Measurements from ENCODE around the gene NTM. TPM values are rescaled to one million over a fixed set of nuclear protein-coding genes. Genes with fewer than 3 reads are reported as not detected.
A peak's percentile ranks its signal among the peaks of the same experiment; 100 is the strongest.

Gene NTM
- total RNA-seq, 1 donor from 2014 or later, result not detected

DNA sequence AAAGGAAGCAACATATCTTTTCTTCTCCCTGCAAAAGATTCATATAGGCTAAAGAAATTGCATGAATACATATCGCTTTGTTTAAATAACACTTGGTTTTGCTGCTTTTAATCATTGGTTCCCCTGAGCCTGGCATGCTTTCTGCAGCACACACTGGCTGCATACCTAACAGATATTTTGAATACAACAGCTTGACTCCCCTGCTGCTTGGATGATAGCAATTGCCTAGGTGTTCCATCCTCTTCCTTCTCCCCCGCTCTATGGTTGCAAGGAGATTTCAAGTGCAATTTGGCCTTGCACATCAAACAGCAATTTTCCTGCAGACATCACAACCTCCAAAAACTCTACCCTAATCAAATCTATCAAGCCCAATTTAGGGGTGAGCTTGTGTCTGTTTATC lies 430.0 kb downstream of the NTM start:
- no peak for ATAC-seq
- DNase-seq (ENCODE audit: low spot score), result no peak

DNA sequence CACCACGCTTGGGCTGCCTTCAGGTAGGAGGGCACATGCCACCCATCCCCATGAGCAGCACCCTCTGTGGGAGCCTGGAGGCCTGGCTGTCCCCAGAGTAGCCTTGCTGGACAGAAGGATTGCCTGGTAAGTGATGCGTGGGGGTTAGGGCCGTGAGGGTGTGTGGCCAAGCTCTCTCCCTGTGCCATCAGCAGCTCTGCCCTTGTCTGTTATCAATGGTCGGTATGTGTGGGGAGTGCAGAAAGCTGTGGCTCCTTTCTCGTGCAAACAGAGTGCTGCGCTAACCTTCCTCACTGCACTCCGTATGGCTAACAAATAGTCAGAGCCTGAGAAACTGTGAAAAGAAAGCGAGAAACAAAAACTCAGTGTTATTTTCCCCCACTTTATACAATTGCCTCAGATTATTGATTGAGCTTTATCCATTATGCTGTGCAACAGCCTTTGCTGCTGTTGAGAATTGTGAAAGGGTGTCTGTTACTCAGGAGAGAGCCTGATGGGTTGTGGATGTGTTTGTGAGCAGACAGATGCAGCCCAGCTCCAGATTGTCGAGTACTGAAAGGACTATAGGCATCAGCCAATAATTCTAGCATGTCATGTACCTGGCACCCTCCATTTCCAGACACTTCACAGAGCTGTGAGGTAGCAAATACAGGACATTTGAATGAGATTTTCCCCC lies 432.2 kb downstream of the NTM start:
- ATAC-seq (no peak), DNase-seq (ENCODE audit: low spot score) (no peak)

DNA sequence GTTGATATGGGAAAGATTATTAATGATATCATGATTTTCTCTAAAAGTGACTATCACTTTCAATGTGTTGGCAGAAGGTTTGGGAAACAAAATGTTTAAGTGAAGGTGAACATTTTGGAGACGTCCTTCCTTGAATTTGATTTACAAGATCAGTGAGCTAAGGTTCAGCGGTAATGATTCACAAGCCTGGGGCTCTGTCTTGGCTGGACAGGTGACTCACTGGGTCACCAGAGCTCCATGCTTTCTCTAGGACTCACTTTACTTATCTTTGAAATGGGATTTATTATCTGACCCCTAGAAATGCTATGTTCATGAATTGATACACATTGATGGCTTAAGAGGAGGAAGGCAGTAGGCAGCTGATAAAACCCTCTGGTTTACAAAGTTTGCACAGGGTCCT lies 437.5 kb downstream of the NTM start:
- ATAC-seq (no peak), DNase-seq (ENCODE audit: low spot score) (no peak)

DNA sequence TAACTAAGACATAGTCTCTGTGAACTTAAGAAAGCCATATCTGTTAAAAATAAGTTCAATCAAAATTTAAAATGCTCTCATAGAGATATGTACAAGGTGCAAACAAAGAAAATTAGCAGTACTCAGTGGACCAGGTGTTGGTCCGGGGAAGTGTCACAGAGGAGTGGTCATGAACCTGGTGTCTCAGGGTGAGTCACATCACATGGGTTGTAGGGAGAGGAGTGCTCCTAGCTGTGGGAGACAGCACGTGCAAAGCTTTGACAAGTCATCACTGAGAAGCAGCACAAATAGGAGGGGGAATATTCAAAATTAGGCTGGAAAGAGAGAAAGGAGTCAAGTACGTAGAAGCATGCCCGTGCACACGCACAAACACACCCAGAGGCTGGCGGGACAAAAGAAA lies 438.1 kb downstream of the NTM start:
- no peak for DNase-seq (ENCODE audit: low spot score)
- no peak for ATAC-seq

DNA sequence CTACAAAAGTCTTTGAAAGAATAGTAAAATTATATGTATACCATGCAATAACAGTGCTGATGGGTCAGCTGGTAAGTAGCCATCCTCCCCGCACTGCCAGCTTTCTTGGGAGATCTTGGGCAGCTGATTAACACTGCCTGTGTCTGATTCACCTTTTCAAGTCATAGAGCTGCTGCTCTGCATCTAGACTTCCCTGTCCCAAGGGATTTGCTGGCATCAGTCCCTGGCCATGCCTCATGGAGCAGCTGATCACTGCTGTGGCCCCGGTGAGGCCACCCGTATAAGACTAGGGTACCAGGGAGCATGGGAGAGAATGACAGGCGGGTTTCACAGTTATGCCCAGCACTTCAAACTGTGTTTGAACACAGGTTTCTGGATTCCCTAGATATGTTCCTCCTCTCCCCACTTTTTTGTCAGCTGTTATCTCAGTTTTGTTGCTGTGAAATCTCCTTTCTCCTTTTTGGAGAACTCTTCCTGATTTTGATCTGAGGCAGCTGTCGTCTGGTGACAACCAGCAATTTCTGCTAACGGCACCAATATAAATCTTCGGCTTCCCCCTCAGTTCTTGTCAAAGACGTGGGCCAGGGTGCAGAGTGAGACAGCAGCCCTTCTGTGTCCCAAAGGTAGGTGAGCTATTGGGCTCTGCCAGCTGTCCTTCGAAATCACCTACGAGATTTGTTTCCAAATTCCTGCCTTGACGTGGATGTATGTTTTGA lies 438.9 kb downstream of the NTM start:
- DNase-seq (ENCODE audit: low spot score) (no peak), ATAC-seq (no peak)

DNA sequence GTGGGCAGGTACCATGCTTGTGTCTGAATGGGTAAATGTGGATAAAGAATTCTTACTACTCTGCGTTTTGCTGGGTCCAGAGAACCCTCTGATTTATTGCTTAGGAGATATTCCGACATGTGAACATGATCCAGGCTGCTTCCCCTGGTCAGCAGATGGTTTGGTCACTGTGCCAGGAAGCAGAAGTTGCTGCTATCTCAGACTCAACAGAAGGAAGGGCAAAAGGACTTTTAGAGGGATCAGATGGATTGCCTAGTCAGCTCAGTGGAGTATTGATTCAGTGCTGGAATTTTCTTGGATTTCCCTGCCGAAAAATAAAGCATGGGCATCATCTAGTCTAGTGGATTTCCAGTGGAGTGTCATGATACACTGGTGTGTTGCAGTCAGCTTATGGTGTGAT lies 440.1 kb downstream of the NTM start:
- ATAC-seq (no peak), DNase-seq (ENCODE audit: low spot score) (no peak)

DNA sequence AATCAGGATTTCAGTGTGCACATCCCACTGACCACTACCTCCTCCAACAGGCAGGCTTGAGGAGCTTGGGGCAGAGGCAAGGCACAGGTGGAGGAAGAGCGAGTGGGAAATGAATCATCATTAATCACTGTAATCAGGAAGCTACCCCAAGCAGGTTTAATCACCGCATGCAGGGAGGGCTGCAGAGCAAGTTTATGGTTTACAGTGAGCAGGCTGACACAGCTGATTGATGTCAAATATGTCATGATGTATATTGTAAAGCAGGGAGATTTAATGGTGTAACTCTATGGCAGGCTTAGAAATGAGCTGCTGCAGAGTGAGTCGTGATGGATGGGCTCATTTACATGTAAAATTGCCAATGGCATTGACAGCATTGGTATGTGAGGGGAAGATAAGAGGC lies 441.0 kb downstream of the NTM start:
- ATAC-seq (no peak), DNase-seq (ENCODE audit: low spot score) (no peak)

DNA sequence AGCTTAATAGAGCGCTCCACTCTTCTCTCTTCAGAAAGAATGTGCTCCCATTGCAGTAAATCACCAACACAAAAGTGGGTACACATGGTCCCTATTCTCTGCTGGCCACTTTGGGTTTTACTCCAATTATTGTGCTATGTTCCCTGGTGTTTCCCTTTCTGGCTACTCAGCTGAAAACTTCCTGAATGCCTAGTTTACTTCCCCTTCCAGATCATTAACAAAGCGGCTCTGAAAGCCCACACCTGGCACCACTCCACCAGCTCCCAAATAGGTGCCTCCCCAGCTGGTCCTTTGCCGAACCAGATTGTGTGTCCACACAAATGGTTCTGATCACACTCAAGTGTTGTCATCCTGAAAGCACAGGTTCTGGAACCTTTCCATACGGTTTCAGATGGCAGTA lies 443.7 kb downstream of the NTM start:
- DNase-seq (ENCODE audit: low spot score) (no peak), ATAC-seq (no peak)

DNA sequence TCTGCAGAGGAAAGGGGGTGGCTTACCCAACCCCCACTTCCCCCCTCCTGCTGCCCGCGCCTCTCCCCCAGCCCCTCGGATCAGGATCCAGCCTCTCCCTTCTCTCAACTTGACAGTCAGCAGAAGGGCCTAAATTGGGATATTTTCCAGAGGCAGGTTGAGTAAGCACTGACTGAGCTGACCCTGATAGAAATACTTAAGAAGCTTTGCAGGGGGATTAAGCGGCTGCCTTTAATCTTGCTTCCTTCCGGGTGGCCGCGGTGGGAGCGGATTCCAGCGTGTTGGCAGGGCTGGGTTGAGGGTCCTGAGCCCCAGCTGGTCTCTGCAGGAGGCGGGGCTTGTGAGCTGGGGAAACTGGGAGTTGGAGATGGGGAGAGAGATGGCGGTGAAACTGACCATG lies 445.2 kb downstream of the NTM start:
- ATAC-seq, result no peak
- no peak for DNase-seq (ENCODE audit: low spot score)

DNA sequence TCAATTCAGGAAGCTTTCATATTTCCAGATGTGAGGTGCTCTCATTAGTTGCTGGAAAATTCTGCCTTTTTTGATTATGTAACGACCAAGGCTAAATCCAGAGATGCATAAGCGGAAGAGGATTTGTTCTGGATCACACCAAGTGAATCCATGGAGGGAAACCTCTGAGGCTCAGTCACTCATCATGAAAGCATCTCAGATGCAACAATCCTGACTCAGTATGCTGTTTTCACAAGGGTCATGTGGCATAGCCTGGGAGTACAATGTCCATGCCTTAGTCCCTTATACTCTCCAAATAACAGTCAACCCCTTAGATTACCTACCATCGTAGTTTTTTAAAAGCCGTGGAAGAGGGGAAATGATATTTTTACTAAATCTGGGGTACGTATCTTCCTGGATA lies 445.6 kb downstream of the NTM start:
- DNase-seq (ENCODE audit: low spot score) (no peak), ATAC-seq (no peak)

DNA sequence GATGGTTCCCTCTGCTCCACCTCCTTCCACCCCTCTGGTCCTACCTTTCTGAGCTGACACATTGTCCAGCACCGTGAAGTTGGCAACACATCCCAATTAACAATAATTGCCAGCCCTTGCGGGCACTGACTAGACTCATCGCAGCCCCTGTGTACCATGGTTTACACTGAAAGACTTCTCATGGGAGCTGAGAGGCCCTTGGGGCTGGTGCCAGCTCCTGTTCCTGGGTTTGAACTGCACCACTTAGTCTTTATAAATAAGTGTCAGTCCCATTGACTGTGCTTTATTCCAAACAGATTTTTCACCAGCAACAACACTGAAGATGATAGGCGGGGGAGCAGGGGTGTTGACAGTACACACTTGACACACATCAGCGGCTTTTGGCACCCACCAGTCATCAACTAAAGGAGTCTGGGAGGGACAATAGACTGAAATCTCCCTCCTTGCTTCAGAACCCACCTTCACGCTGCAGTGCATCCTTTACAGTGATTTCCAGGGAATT lies 447.3 kb downstream of the NTM start:
- DNase-seq (ENCODE audit: low spot score) (no peak), ATAC-seq (no peak)

DNA sequence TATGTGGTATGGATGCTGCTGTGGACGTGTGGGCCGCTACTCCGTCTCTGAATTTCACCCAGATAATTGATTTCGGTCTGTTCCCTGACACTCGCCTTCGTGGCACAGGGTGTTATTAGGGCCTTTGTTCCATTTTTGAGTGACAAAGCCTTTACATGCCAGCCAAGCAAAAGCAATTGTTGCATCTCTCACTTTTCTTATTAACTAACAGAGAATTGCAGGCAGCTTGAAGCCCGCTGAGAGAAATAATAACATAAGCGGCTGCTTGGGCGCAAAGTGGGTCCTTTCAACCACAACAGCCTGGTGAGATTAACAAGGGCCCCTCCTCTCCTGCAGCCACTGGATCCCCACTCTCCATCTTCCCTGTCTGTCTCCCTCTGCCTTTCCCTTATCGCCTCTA lies 449.4 kb downstream of the NTM start:
- no peak for DNase-seq (ENCODE audit: low spot score)
- ATAC-seq, result no peak

DNA sequence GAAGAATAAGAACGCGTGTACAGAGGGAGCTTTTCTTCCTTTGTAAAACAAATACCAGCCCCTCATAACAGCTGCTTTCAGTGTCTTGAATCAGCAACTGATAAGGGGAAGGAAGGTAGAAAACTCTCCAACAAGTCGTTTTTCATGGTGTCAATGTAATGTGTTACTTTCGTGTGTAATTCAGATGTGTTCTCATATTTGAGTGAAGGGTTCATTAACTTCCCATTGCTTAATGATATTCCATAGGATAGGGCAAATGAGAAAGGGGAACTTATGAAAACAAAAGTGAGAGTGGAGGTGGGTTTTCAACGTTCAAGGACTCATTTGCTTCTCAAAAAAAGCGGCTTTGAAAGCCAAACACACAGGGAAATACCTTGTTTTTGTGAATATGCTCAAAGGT lies 452.1 kb downstream of the NTM start:
- ATAC-seq, result no peak
- DNase-seq (ENCODE audit: low spot score), result no peak

DNA sequence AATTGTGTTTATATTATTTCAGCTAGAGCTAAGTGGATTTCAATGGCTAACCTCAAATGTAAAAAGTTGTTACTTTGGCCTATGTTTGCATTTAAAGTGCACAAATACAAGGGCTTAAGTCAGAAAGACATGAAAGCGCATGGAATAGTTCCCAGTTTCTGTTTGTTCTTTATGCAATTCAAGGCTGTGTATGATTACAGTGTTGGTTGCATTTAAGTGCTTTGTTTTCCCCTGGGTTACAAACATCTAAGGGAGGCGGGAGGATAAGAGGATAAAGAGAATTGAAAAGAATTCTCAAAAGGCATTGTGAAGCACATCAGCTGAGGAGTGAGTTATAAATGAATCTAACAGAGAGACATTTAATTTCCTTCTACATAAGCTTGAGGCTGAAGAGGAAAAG lies 453.4 kb downstream of the NTM start:
- no peak for DNase-seq (ENCODE audit: low spot score)
- no peak for ATAC-seq

DNA sequence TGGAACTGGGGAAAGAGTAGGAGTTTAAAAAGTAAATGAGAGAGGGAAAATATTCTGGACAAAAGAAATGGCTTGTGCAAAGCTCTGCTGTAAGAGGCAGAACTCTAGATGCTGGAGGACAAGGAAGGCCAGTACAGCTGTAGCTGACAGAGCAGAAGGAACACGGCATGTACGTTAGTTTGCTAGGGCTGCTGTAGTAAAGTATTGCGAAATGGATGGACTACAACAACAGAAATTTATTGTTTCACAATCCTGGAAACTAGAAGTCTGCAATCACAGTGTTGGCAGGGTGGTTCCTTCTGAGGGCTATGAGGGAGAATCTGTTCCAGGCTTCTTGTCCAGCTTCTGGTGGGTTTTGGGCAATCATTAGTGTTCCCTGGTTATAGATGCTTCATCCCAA lies 454.4 kb downstream of the NTM start:
- no peak for DNase-seq (ENCODE audit: low spot score)
- peak; percentile 60 for ATAC-seq

DNA sequence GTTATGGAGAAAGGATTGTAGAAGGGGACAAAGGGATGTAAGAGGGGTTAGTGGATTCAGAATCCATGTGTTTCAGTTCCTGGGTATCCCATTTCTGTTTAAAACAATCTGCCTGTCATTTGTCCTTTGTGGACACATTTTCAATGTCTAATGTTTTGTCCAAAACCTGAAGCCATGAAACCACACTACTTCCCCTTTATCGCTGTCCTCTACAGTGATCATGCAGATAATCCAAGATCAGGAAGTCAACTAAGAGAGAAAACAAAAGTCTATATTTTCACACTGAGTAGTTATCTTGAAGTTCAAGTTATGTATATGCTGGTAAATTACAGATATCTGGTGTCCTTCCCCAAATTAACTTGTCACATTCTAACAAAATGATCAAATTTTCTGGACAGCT lies 457.0 kb downstream of the NTM start:
- no peak for ATAC-seq

DNA sequence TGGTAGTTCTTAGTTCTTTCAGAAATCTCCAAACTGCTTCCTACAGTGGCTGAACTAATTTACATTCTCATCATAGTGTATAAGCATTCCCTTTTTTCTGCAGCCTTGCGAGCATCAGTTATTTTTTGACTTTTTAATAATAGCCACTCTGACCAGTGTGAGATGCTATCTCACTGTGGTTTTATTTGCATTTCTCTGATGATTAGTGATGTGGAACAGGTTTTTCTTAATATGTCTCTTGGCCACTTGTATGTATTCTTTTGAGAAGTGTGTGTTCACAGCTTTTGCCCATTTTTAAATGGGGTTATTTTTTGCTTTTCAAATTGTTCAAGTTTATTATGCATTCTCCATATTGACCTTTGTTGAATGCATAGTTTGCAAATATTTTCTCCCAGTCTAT lies 459.3 kb downstream of the NTM start:
- DNase-seq (ENCODE audit: low spot score) (no peak), ATAC-seq (no peak)

More for the DNA sequence above, 457.0 kb downstream of the NTM start:
- DNase-seq (ENCODE audit: low spot score), result no peak

DNA sequence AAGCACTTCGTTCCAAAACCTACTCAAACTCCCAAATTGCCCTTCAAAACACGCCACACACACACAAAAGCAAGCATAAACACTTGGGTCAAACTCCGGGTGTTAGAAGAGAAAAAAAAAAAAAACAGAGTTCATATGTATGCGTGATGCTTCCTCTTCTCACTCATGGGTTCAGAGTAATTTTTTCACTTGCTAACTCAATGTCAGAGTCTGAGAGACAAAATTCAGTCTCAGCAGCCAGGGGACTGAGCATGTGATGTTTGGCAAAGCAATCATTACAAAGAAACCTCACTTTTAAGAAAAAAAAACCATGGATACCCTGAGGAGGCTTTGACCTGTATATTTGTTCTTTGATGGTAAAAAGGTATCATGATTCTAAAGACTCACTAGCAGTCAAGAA lies 461.7 kb downstream of the NTM start:
- DNase-seq (ENCODE audit: low spot score) (no peak), ATAC-seq (no peak)

DNA sequence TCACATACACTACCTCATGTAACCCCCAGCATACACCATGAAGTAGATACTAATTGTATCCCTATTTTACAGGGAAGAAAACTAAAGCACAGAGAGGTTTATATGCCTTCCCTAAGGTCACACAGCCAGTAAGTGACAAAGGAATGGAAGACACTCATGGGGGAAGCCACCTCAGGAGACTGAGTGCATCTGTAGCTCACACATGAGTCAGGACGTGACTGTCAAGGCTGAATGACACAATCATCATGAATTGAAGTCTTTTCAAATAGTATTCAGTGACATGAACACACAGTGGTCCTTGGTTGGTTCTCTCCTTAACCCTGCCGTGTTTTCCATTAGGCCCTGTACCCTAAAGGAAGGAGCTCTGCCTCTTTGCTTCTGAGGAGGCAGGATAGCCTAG lies 463.0 kb downstream of the NTM start:
- DNase-seq (ENCODE audit: low spot score) (no peak), ATAC-seq (no peak)

DNA sequence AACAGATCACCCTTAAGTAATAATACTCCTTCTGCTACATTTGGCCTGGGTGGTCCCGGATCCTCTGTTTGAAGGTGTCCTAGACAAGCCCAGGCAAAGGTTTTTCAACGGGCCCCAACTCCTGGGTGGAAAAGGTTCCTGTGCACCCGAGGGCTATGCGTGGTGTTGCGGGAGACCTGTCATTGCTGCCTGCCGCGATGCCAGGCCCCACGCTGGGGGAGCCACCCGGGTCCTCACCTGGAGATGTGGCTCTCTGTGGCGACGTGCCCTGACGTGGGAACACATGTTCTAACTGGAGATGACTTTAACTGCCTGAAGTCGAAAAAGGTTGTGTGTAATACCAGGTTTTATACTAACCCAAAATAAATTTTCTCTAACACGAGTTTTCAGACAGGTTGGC lies 467.1 kb downstream of the NTM start:
- no peak for DNase-seq (ENCODE audit: low spot score)

DNA sequence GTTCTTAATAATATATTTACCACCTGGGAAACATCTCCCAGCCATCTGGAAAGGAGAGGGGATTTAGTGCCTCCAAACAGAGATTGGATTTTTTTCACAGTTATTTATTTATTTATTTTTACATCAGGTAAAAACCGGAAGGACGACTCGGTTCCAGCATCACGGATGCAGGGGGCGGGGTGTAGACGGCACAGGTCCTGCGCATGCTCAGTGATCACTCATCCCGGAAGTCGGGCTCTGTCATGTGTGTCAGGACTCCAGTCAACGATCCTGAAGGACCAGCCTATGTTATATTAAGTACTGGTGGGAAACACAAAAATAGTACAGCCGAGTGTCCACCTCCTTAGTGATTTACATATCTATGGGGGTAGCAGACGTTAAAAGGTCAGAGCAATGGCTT lies 467.6 kb downstream of the NTM start:
- no peak for DNase-seq (ENCODE audit: low spot score)
- ATAC-seq, result no peak

More for the DNA sequence above, 467.1 kb downstream of the NTM start:
- no peak for ATAC-seq

DNA sequence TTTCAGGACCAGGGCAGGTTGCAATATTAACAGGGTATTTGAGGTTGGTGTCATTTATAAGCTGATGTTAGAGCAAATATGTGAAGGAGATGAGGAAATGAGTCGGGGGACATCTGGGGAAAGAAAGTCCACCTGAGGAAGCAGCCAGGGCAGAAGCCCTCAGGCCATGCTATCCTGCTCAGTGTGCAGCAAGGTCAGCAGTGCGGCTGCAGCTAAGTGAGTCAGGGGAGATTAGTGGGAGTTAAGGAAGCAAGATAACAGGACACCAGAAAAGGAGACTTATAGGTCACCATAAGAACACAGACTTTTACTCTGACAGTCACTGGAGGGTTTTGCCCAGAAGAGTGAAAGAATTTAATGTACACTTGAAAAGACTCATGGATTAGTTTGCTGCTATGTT lies 468.9 kb downstream of the NTM start:
- ATAC-seq, result no peak
- DNase-seq (ENCODE audit: low spot score), result no peak

DNA sequence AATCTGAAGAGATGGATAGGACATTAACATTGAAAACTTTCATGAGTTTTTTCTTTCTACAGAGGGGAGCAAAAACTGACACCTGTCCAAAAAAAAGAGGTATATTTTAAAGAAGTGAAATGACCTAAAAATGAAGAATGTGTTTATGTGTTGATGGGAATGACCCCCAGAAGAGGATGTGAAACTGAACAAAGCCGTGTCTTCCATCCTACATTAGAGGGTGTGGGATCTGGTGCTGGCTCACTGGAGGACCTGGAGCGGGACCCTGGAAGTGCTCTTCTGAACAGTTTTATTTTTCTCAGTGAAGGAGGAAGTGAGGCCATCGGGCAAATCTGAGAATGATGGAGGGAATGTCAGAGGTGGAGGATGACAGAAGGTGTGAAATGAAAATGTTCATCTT lies 470.1 kb downstream of the NTM start:
- no peak for DNase-seq (ENCODE audit: low spot score)
- no peak for ATAC-seq
